GM12892 (cell line): ENCODE data around the gene RBM33.

Source experiments
- DNase-seq: peaks from one replicate; pipeline ENCODE4 v3.0.0; 2011; ENCODE audit not compliant: insufficient read length
- FAIRE-seq: peaks from 2 replicates; lab custom pipeline; 2011; peaks lifted over from hg19 to GRCh38; lab: Jason Lieb, UNC
- POLR2A ChIP-seq: IDR thresholded peaks from 2 replicates; pipeline ENCODE4 v1.6.1; 2011; ENCODE audit warnings: low read depth, low read length, control low read depth
- POLR2AphosphoS5 ChIP-seq: IDR thresholded peaks from 2 replicates; pipeline ENCODE4 v1.6.1; 2011; ENCODE audit warnings: low read depth, low read length, control low read depth
- TAF1 ChIP-seq: IDR thresholded peaks from 2 replicates; pipeline ENCODE4 v1.6.1; 2011; ENCODE audit warnings: low read depth, mild to moderate bottlenecking, control low read depth, low read length, borderline replicate concordance

RBM33 gene

GRCh38 chr7:155637155-155637554, 7.3 kb upstream of the RBM33 start:
- TF ChIP-seq POLR2A (no peak), POLR2AphosphoS5 (no peak), TAF1 (no peak)
- FAIRE-seq, result no peak
- no peak for DNase-seq

DNA sequence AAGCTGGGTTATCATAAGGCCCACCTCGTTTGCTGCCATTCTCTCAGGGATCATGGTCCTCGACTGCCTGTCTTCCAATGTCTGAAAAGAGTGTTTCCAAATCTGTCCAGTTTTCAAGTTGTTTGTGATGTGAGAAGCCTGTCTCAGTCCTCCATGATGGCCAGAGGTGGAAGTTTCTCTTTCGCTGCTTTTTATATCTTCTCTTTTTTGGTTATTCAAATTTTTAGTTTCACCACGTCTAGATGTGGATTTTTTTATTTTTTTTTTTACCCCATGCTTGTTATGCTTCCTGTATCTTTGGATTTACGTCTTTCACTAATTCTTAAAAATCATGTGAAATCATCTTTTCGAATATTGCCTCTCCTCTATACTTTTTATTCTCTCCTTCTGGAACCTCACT, 6.1 kb upstream of the RBM33 start:
- DNase-seq, result no peak
- TF ChIP-seq POLR2A (no peak), POLR2AphosphoS5 (no peak), TAF1 (no peak)
- FAIRE-seq, result no peak

GRCh38 chr7:155639958-155640520, 4.4 kb upstream of the RBM33 start:
- DNase-seq (no peak), FAIRE-seq (no peak)
- no peak for TF ChIP-seq POLR2AphosphoS5
- no peak for TF ChIP-seq TAF1
- no peak for TF ChIP-seq POLR2A

DNA sequence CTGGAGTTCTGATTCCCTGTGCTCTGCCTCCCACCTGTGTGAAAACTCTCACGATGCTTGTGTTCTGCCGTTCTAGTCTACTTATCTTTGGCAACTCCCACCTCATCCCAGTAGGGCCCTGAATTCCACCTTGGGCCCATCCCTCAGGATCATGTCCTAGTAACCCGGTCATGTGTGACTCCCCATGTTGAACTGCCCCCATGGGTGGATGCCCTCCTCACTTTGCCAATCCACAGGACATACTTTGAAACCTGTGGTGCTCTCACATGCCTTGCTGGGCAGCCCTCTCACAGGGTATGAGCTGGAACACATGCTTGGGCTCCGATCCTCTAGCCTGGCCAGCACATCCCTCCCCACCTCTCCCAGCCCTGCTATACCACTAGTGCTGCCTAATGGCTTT, 3.8 kb upstream of the RBM33 start:
- no peak for FAIRE-seq
- no peak for TF ChIP-seq POLR2AphosphoS5
- TF ChIP-seq POLR2A, result no peak
- no peak for TF ChIP-seq TAF1
- no peak for DNase-seq

- TF ChIP-seq TAF1 (no peak), POLR2A (no peak), POLR2AphosphoS5 (no peak)
- no peak for FAIRE-seq
- no peak for DNase-seq
Measured at GRCh38 chr7:155643804-155644177, 670 bp upstream of the RBM33 start.

- TF ChIP-seq TAF1, result no peak
- TF ChIP-seq POLR2AphosphoS5, result peak; percentile 55; the same call in 1 of the 2 replicates
- DNase-seq (peak; percentile 36), FAIRE-seq (no peak)
Measured at GRCh38 chr7:155644971-155645509, 579 bp downstream of the RBM33 start.

DNA sequence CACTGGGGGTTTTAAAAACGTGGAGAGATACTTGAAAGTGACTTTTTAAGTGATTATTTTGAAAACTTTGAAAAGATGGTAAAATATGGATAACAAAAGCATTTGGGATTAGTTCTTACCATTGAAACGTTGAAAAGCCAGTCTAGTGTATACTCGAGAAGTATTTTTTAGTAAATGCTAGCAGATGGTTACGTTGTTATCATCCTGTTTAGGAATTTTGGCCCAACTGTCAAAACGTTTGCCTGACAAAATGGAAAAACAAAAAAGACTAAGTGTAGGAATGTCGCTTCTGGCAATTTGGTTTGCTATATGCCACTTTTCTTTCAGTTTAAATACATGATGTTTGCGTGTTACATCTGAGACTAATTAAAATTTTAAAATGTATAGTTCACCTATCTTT, 1.2 kb downstream of the RBM33 start:
- no peak for DNase-seq
- no peak for FAIRE-seq
- TF ChIP-seq POLR2AphosphoS5, result no peak
- no peak for TF ChIP-seq POLR2A
- TF ChIP-seq TAF1, result no peak

- FAIRE-seq, result no peak
- no peak for TF ChIP-seq POLR2AphosphoS5
- no peak for TF ChIP-seq TAF1
- no peak for TF ChIP-seq POLR2A
- no peak for DNase-seq
Measured at GRCh38 chr7:155646669-155647068, 2.2 kb downstream of the RBM33 start.

GRCh38 chr7:155647302-155647701, 2.8 kb downstream of the RBM33 start:
- FAIRE-seq, result no peak
- TF ChIP-seq POLR2AphosphoS5, result no peak
- no peak for TF ChIP-seq TAF1
- TF ChIP-seq POLR2A, result no peak
- DNase-seq, result no peak

GRCh38 chr7:155647734-155648133, 3.3 kb downstream of the RBM33 start:
- DNase-seq, result no peak
- TF ChIP-seq TAF1, result no peak
- no peak for TF ChIP-seq POLR2AphosphoS5
- no peak for TF ChIP-seq POLR2A
- no peak for FAIRE-seq

- DNase-seq, result no peak
- no peak for FAIRE-seq
- no peak for TF ChIP-seq TAF1
- no peak for TF ChIP-seq POLR2AphosphoS5
- TF ChIP-seq POLR2A, result no peak
Measured at GRCh38 chr7:155648752-155649339, 4.4 kb downstream of the RBM33 start.

- no peak for TF ChIP-seq POLR2A
- TF ChIP-seq TAF1, result no peak
- TF ChIP-seq POLR2AphosphoS5, result no peak
- no peak for FAIRE-seq
- DNase-seq, result no peak
Measured at GRCh38 chr7:155649588-155649987, 5.1 kb downstream of the RBM33 start.
